GM23338 (cell line): ENCODE data around the gene ZFP36.

ENCODE experiments used
- CREB1 ChIP-seq: fragments of 250-450 bp; sonication (Bioruptor Pico); IDR thresholded peaks from 2 replicates; pipeline ENCODE4 v1.5.0; 2020; ENCODE audit warnings: low read depth, mild to moderate bottlenecking, moderate library complexity
- CTCF ChIP-seq, 2 experiments: fragments of 200-600 bp in 1 of 2; sonication (generic) in 1 of 2; conservative IDR thresholded peaks; 2 replicates each; pipeline versions ENCODE4 v1.5.1 to v1.6.1; 2016 to 2017; ENCODE audit warnings: antibody characterized with exemption in 2 of 2, low read depth in 2 of 2, mild to moderate bottlenecking in 2 of 2, moderate library complexity in 1 of 2
- ETS1 ChIP-seq: IDR thresholded peaks from 2 replicates; pipeline ENCODE4 v1.6.1; 2016; ENCODE audit warnings: antibody characterized with exemption
- EZH2 ChIP-seq: fragments of 200-600 bp; sonication (generic); IDR thresholded peaks from one replicate; pipeline ENCODE4 v1.8.0; 2017; ENCODE audit warnings: antibody characterized with exemption, mild to moderate bottlenecking, low read depth; ENCODE audit not compliant: unreplicated experiment
- EZH2phosphoT487 ChIP-seq: fragments of 200-600 bp; sonication (generic); IDR thresholded peaks from one replicate; pipeline ENCODE4 v1.8.1; 2018; ENCODE audit warnings: antibody characterized with exemption; ENCODE audit not compliant: unreplicated experiment
- JUNB ChIP-seq: IDR thresholded peaks from one replicate; pipeline ENCODE4 v1.6.1; 2016; ENCODE audit warnings: antibody characterized with exemption; ENCODE audit not compliant: unreplicated experiment
- NANOG ChIP-seq: IDR thresholded peaks from 2 replicates; pipeline ENCODE4 v1.6.1; 2016; ENCODE audit warnings: antibody characterized with exemption, borderline replicate concordance
- POLR2AphosphoS5 ChIP-seq: IDR thresholded peaks from 2 replicates; pipeline ENCODE4 v1.6.1; 2016; ENCODE audit warnings: antibody characterized with exemption, low read depth
- REST ChIP-seq: IDR thresholded peaks from one replicate; pipeline ENCODE4 v1.6.1; 2018; ENCODE audit warnings: antibody characterized with exemption; ENCODE audit not compliant: unreplicated experiment
- STAT1 ChIP-seq: IDR thresholded peaks from one replicate; pipeline ENCODE4 v1.6.1; 2016; ENCODE audit warnings: antibody characterized with exemption; ENCODE audit not compliant: unreplicated experiment
- ZNF114 ChIP-seq: fragments of 250-450 bp; sonication (Bioruptor Pico); IDR thresholded peaks from 2 replicates; pipeline ENCODE4 v1.5.0; 2020; ENCODE audit warnings: mild to moderate bottlenecking, moderate library complexity
- ZNF331 ChIP-seq: fragments of 250-450 bp; sonication (Bioruptor Pico); IDR thresholded peaks from 2 replicates; pipeline ENCODE4 v1.5.0; 2020; ENCODE audit warnings: low read depth, mild to moderate bottlenecking, moderate library complexity

GRCh38 chr19:39375929-39376328 is 30.7 kb upstream of the ZFP36 start:
- TF ChIP-seq CTCF (conservative IDR thresholded peaks at IDR 0.05; ENCODE audit: low read depth in 2 of 2) (no peak), EZH2phosphoT487 (no peak), POLR2AphosphoS5 (no peak), REST (no peak), EZH2 (no peak), CREB1 (CRISPR knock-in tag) (no peak), ZNF331 (CRISPR knock-in tag) (no peak), JUNB (no peak), NANOG (no peak), ETS1 (no peak), ZNF114 (no peak), STAT1 (no peak)
